HG03460 (cell line): ENCODE data around the gene ASB9.
"Not testable (repeated sequence)": the region's sequence is repeated elsewhere in the genome, so short reads cannot be mapped to it uniquely, and the experiment has no call there.

Experiments
- ATAC-seq: cut with Tn5 transposase; IDR thresholded peaks from one replicate; pipeline ENCODE4 v1.9.1; 2021; ENCODE audit not compliant: unreplicated experiment

The ASB9 gene

GRCh38 chrX:15242899-15243555, 26.9 kb downstream of the ASB9 start:
- ATAC-seq, result no peak

- ATAC-seq, result no peak
Observed at GRCh38 chrX:15241301-15241700, 28.6 kb downstream of the ASB9 start.

GRCh38 chrX:15240414-15240813, 29.5 kb downstream of the ASB9 start:
- ATAC-seq, result no peak

- no peak for ATAC-seq
Observed at GRCh38 chrX:15236146-15236545, 33.7 kb downstream of the ASB9 start.

GRCh38 chrX:15235001-15235400, 34.9 kb downstream of the ASB9 start:
- no peak for ATAC-seq

GRCh38 chrX:15233416-15234015, 36.4 kb downstream of the ASB9 start:
- ATAC-seq, result no peak

- no peak for ATAC-seq
Observed at GRCh38 chrX:15224747-15225146, 45.1 kb downstream of the ASB9 start.

- ATAC-seq, result no peak
Observed at GRCh38 chrX:15221321-15221720, 48.6 kb downstream of the ASB9 start.

- ATAC-seq, result no peak
Observed at GRCh38 chrX:15217161-15217560, 52.7 kb downstream of the ASB9 start.

GRCh38 chrX:15216280-15216679, 53.6 kb downstream of the ASB9 start:
- ATAC-seq, result no peak

GRCh38 chrX:15215366-15215765, 54.5 kb downstream of the ASB9 start:
- no peak for ATAC-seq

- no peak for ATAC-seq
Observed at GRCh38 chrX:15214588-15214987, 55.3 kb downstream of the ASB9 start.

- no peak for ATAC-seq
Observed at GRCh38 chrX:15209096-15209495, 60.8 kb downstream of the ASB9 start.

- ATAC-seq, result no peak
Observed at GRCh38 chrX:15207994-15208393, 61.9 kb downstream of the ASB9 start.

- ATAC-seq, result no peak
Observed at GRCh38 chrX:15207384-15207783, 62.5 kb downstream of the ASB9 start.

GRCh38 chrX:15206306-15206705, 63.6 kb downstream of the ASB9 start:
- ATAC-seq, result no peak

- ATAC-seq, result peak; percentile 81
Observed at GRCh38 chrX:15204130-15204751, 65.6 kb downstream of the ASB9 start.

- no peak for ATAC-seq
Observed at GRCh38 chrX:15203694-15204093, 66.2 kb downstream of the ASB9 start.

GRCh38 chrX:15202454-15203177, 67.3 kb downstream of the ASB9 start:
- peak; percentile 32 for ATAC-seq

- ATAC-seq, result no peak
Observed at GRCh38 chrX:15200871-15201270, 69.0 kb downstream of the ASB9 start.

GRCh38 chrX:15198608-15199202, 71.2 kb downstream of the ASB9 start:
- not testable (repeated sequence) for ATAC-seq
